ENCODE data around the gene ALK.

DNA sequence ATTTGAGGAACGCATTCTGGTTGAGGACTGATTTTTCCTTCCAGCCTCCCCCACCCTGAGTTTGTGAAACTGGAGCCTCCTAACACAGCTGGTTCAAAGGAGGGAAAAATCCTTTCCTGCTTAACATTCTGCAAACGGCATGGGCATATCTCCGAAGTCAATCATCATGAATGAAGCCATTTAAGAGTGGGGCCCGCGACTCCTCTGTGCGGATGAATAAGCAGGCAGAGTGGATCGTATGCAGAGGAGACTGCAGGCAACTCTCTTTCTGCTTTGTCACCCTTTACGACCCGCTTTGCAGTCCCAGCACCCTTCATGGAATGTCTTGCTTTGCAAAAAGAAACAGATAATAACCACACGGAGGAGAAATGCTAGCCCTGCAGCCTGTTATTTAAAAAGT lies 500.9 kb downstream of the ALK start:
- TF ChIP-seq EP300 (IDR thresholded peaks at IDR 0.05) (no peak), POLR2A (IDR thresholded peaks at IDR 0.05) (no peak), CTCF (IDR thresholded peaks at IDR 0.05) (no peak)

Data from sigmoid colon (tissue), 4 donors.